H7 (cell line): ENCODE measurements around the gene AKAP8. TPM values are rescaled to one million over a fixed set of nuclear protein-coding genes. Genes with fewer than 3 reads are reported as not detected.
A peak's percentile ranks its signal among the peaks of the same experiment; 100 is the strongest.
"Not testable (repeated sequence)": the region's sequence is repeated elsewhere in the genome, so short reads cannot be mapped to it uniquely, and the experiment has no call there.

Experiments
- DNase-seq: peaks from one replicate; pipeline ENCODE4 v3.0.0; 2012
- H3K27me3 ChIP-seq: 2 replicates; pipeline ENCODE4 v1.6.0; 2011; ENCODE audit warnings: mild to moderate bottlenecking, low read length; ENCODE audit not compliant: control insufficient read depth, insufficient read depth
- H3K36me3 ChIP-seq: replicated peaks from 2 replicates; pipeline ENCODE4 v1.5.1; 2011; ENCODE audit warnings: low read length; ENCODE audit not compliant: control insufficient read depth, insufficient read depth
- H3K4me3 ChIP-seq: 2 replicates; pipeline ENCODE4 v1.5.1; 2011; ENCODE audit warnings: low read depth, mild to moderate bottlenecking, control low read depth, low read length, moderate library complexity; ENCODE audit not compliant: insufficient read depth
- total RNA-seq: library from RNA; depleted of rRNA; stranded (reverse); fragments of >200 nt; shearing (Covaris generic); gene quantifications from 2 replicates; pipeline ENCODE4 v1.2.3, GENCODE V29; 2014

The AKAP8 gene
- total RNA-seq, 1 experiment from 2014 or later = 24.4 TPM

GRCh38 chr19:15352535-15352934, 27.1 kb downstream of the AKAP8 start:
- H3K27me3 ChIP-seq, H3K4me3 ChIP-seq, DNase-seq: not testable (repeated sequence)
- H3K36me3 ChIP-seq = peaks cover 10% of the 10 kb centered on the region

- H3K4me3 ChIP-seq, DNase-seq, H3K36me3 ChIP-seq, H3K27me3 ChIP-seq: not testable (repeated sequence)
Measured at GRCh38 chr19:15341328-15341727, 38.3 kb downstream of the AKAP8 start.

- Histone ChIP-seq H3K27me3 (no peaks in the 10 kb centered on the region), H3K36me3 (no peaks in the 10 kb centered on the region; the same call in 1 of the 2 replicates), H3K4me3 (no peak overlapping the region)
- no peak for DNase-seq
Measured at GRCh38 chr19:15340086-15340485, 39.5 kb downstream of the AKAP8 start.

GRCh38 chr19:15337202-15337601, 42.4 kb downstream of the AKAP8 start:
- Histone ChIP-seq H3K36me3 (no peaks in the 10 kb centered on the region), H3K27me3 (no peaks in the 10 kb centered on the region), H3K4me3 (no peak overlapping the region)
- DNase-seq = no peak

GRCh38 chr19:15335992-15336391, 43.6 kb downstream of the AKAP8 start:
- H3K36me3 ChIP-seq, H3K4me3 ChIP-seq, H3K27me3 ChIP-seq, DNase-seq: not testable (repeated sequence)

GRCh38 chr19:15332311-15332996, 47.1 kb downstream of the AKAP8 start, which contains the start of gene BRD4:
BRD4 (minus strand) TSS chr19:15332539; CDS start chr19:15273099, 59,440 bp downstream.
- H3K4me3 ChIP-seq = peak within 1 kb of the TSS; percentile 97
- peak; percentile 98 for DNase-seq
- H3K27me3 ChIP-seq = no peaks in the 10 kb centered on the region
- H3K36me3 ChIP-seq = no peaks in the 10 kb centered on the region

- Histone ChIP-seq H3K27me3 (no peaks in the 10 kb centered on the region), H3K4me3 (peak overlapping the region; percentile 97), H3K36me3 (no peaks in the 10 kb centered on the region)
- DNase-seq = peak; percentile 93
Measured at GRCh38 chr19:15331419-15332310, 47.9 kb downstream of the AKAP8 start.

- Histone ChIP-seq H3K27me3 (no peaks in the 10 kb centered on the region), H3K36me3 (no peaks in the 10 kb centered on the region), H3K4me3 (peak overlapping the region; percentile 97)
- DNase-seq = no peak
Measured at GRCh38 chr19:15330801-15331418, 48.7 kb downstream of the AKAP8 start.

GRCh38 chr19:15328312-15328711, 51.3 kb downstream of the AKAP8 start:
- Histone ChIP-seq H3K36me3 (no peaks in the 10 kb centered on the region; the same call in 1 of the 2 replicates), H3K4me3 (no peak overlapping the region), H3K27me3 (no peaks in the 10 kb centered on the region)
- no peak for DNase-seq

GRCh38 chr19:15324791-15325519, 54.6 kb downstream of the AKAP8 start:
- Histone ChIP-seq H3K4me3 (no peak overlapping the region), H3K36me3 (no peaks in the 10 kb centered on the region; the same call in 1 of the 2 replicates), H3K27me3 (no peaks in the 10 kb centered on the region)
- no peak for DNase-seq

GRCh38 chr19:15323496-15324235, 55.9 kb downstream of the AKAP8 start:
- DNase-seq = no peak
- no peaks in the 10 kb centered on the region for H3K27me3 ChIP-seq
- no peak overlapping the region for H3K4me3 ChIP-seq
- H3K36me3 ChIP-seq = no peaks in the 10 kb centered on the region; the same call in 1 of the 2 replicates

GRCh38 chr19:15321739-15322138, 57.8 kb downstream of the AKAP8 start:
- H3K36me3 ChIP-seq = no peaks in the 10 kb centered on the region; the same call in 1 of the 2 replicates
- no peak for DNase-seq

GRCh38 chr19:15320116-15320515, 59.5 kb downstream of the AKAP8 start:
- no peak overlapping the region for H3K4me3 ChIP-seq
- no peaks in the 10 kb centered on the region for H3K27me3 ChIP-seq
- no peak for DNase-seq
- no peaks in the 10 kb centered on the region; the same call in 1 of the 2 replicates for H3K36me3 ChIP-seq

More at GRCh38 chr19:15321739-15322138, 57.8 kb downstream of the AKAP8 start:
- no peaks in the 10 kb centered on the region for H3K27me3 ChIP-seq
- H3K4me3 ChIP-seq = no peak overlapping the region
